T-helper 9 cell (primary cell): Measurements from ENCODE around the gene SLCO1A2.
"Not testable (repeated sequence)": the region's sequence is repeated elsewhere in the genome, so short reads cannot be mapped to it uniquely, and the experiment has no call there.

Source experiments
- DNase-seq: peaks from one replicate; pipeline ENCODE4 v3.0.0-alpha.2; 2020
- total RNA-seq, 2 donors: gene quantifications; one replicate each; lab custom pipeline; 2026; lab: John Stamatoyannopoulos, UW

SLCO1A2 gene
- 0 to 0.07 reads per million in 2 donors for total RNA-seq

- DNase-seq = no peak
Observed at GRCh38 chr12:21334771-21335325, at the start of gene SLCO1A2. SLCO1A2 (minus strand) TSS chr12:21334917; CDS start chr12:21334647, 270 bp downstream.

DNA sequence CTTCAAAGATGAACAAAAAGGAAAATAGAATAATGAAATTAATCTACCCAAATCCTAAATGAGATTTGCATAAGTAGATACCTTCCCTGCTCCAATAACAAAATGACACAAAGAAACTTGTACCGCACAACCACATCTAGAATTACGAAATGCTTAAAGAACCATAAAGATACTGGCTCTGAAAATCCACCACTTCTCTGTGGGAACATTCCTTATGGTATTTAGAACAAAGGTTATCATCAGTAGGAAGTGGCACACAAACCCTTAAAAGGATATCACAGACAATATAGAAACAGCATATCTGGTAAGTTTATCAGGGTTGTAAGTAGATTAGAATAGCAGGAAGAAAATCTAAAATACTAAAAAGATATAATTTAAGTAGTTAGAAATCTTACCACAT, 49.5 kb upstream of the SLCO1A2 start:
- DNase-seq = no peak

GRCh38 chr12:21381320-21381719, 46.6 kb upstream of the SLCO1A2 start:
- DNase-seq = not testable (repeated sequence)

DNA sequence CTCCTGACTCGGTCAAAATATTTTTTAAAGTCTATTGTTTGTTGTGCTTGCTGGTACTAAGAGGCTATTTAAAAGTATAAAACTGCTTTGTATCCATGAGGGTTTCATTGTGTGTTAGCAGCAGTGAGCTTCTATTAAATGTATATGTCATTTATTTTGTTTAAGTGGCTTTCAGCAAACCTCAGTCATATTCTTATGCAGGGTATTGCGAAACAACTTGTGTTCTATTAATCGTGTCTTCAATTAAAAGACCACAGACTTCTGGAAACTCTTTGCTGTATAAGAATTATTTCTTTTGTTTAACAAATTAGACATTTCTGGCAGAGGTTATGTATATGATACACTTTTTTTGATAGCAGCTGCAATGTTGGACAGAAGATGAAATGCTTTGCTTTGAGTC, 44.5 kb upstream of the SLCO1A2 start:
- DNase-seq = no peak

DNA sequence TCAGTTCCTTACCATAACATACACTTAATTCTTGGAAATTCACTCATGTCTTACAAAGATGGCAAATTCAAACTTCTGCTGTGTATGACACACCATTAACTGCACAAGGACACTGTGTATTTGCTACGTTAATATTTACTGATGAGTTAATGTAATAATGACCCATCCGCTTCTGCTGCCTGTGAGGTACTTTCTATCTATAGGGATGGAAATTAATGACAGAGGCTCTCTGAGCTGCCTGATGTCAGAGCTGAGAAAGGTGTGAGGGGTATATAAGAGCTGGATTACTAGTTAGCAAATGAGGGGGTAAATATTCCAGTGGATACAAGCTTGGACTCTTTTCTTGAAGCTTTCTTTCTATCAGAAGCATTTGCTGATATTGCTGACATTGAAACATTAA, 37.9 kb upstream of the SLCO1A2 start, which contains the start of gene IAPP:
TSS of gene IAPP (plus strand) at position 301 of the 400 bp plus-strand sequence. CDS start 450 bp downstream, outside the sequence.
- DNase-seq = no peak

- DNase-seq = no peak
Observed at GRCh38 chr12:21370845-21371449, 36.2 kb upstream of the SLCO1A2 start.

- no peak for DNase-seq
Observed at GRCh38 chr12:21369141-21369980, 34.6 kb upstream of the SLCO1A2 start.

DNA sequence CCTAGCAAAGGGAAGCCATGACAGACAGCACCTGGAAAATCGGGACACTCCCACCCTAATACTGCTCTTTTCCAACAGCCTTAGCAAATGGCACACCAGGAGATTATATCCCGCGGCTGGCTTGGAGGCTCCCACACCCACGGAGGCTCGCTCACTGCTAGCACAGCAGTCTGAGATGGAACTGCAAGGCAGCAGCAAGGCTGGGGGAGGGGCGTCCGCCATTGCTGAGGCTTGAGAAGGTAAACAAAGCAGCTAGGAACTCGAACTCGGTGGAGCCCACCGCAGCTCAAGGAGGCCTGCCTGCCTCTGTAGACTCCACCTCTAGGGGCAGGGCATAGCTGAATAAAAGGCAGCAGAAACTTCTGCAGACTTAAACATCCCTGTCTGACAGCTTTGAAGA, 25.9 kb upstream of the SLCO1A2 start:
- not testable (repeated sequence) for DNase-seq

GRCh38 chr12:21354641-21355040, 19.9 kb upstream of the SLCO1A2 start:
- DNase-seq = no peak

DNA sequence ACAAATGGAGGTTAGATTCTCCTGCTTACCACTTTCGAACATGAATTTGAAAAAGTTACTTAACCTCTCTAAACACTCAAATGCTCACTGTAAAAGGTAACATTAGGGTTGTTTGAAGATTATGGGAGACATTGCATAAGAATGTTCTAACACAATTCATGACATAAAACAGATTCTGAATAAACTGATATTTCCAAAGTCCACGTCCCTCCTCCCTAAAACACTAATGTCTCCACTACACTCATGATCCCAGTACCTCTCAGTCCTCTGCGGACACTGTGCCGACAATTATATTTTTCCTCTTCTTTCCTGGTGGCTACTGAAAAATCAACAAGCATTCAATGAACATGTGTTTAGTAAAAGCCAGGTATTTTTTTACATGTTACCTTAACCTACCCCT, 19.2 kb upstream of the SLCO1A2 start:
- DNase-seq = no peak

DNA sequence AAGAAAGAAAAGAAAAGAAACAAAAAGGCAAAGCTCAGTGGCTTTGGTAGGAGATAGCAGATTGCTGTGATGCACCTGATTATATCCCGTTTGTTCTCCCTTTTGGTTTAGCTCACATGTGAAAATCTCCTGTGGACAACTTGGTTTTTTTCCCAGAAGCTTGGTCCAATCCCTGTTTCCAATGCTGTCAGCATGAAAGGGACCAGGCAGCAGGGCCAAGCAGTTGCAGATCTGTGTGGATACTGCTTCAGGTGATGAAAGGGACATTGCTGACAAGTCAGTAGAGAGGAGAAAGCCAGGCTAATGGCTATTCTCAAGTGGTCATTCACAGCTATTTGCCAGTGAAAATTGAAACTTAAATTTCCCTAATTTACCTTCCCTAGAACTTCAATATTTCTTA, 18.8 kb upstream of the SLCO1A2 start:
- no peak for DNase-seq

GRCh38 chr12:21350975-21351374, 16.3 kb upstream of the SLCO1A2 start:
- DNase-seq = no peak

GRCh38 chr12:21346542-21347205, 12.0 kb upstream of the SLCO1A2 start:
- no peak for DNase-seq

DNA sequence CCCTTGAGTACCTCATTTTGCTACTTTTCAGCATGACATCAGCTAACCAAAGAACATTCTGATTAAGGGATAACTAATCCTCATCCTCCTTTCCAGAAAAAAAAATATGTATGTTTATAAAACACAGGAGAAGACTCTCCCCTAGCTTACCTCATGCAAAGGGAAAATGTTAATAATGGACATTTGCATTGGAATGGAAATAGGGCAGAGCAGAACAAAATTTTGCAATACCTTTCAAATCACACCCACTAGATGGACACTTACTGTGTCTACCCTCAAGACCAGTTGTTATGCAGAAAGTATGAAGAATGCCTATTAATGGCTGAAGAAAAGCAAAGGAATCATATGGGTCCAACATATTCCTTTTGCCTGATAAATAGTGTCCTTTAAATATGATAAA, 8.9 kb upstream of the SLCO1A2 start:
- DNase-seq = no peak

DNA sequence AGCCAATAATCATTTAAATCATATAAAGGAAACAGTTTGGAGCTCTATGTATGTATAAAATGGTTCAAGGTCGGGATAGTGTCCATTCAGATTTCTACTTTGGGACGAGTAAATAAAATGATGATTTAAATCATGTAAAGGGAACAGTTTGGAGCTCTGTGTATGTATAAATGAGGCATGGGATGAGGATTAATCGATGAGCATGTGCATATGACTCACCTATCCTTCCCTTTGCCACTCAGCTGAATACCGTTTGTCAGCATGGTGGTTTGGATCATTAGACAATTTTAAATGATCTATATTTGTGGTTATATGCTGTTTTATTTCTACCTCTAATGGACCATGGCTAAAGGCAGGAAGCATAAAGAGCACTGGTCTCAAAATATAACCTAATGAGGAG, 7.1 kb upstream of the SLCO1A2 start:
- DNase-seq = no peak

DNA sequence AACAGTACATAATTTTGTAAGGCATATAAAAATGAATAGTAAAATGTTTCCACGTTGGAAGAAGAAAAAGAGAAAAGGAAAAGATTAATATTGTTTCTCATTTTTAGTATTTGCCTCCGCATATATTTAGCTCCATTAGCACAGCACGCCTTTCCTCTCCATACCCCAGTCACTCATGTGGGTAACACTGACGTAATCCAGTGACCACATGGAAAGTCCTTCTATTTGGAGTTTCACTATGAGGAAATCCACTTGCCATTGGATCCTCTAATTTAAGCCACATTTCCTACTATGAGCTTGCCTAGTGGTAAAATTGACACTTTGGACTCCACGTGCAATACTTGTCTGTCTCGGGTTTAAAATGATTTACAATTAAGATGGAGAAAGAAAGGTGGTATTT, 5.7 kb upstream of the SLCO1A2 start:
- no peak for DNase-seq

GRCh38 chr12:21339921-21340320, 5.2 kb upstream of the SLCO1A2 start:
- DNase-seq = no peak

- no peak for DNase-seq
Observed at GRCh38 chr12:21337959-21338744, 3.4 kb upstream of the SLCO1A2 start.

- no peak for DNase-seq
Observed at GRCh38 chr12:21337453-21337852, 2.7 kb upstream of the SLCO1A2 start.

DNA sequence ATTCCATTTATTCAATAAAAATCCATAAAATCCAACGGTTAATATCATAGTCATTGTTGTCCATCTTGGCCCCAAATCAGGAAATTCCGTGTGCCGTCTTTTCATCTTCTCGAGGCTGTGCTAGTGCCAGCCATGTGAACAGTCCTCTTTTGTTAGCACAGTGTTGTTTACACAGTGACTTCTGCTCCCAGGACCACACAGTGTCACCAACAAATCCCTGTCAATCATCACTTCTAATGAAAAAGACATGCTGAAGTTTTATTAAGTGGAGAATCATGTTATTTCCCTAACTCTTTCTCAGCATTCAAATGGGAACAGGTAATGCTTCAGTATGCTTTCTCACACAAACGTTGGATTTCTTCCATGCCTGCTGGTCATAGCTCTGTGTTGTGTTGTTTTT, 1.9 kb upstream of the SLCO1A2 start:
- no peak for DNase-seq

GRCh38 chr12:21330682-21331253, 3.9 kb downstream of the SLCO1A2 start:
- DNase-seq = no peak

- DNase-seq = no peak
Observed at GRCh38 chr12:21328578-21328977, 6.1 kb downstream of the SLCO1A2 start.
